ENCODE results near the gene GSC2. TPM values are rescaled to one million over a fixed set of nuclear protein-coding genes. Genes with fewer than 3 reads are reported as not detected.

GSC2 gene
- total RNA-seq, 3 donors from 2014 or later, result not detected

DNA sequence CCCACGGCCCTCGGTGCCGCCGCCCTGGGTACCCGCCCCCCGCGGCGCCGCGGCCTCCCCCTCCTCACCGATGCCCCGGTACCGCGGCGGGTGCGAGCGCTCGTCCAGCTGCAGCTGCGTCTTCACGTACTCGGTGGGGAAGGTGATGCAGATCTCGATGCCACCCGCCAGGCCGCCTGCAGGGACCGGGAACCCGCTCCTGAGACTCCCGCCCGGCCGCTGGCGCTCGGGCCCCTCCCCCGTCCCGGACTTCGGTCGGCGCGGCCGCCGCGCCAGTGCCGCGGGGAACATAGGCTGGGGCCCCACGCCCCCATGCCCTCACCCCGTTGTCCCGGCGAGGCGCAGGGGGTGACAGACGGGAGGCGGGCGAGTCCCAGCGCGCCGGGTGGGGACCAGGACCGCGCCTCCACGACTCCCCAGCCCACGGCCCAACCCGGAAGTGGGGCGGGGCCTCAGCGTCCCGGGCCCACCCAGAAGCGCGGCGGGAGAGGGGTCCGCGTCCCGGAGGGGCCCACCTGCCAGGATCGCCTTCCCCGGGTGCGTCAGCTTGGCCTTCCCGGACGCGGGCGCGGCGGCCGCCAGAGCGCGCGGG lies 28.1 kb upstream of the GSC2 start:
- intact Hi-C loops (cut with DNase I; ENCODE audit: low total_unique reads), result loop anchor here (5.0 kb wide), 1 partner anchor 1271 kb away; no protein-coding TSS in a partner anchor
- H3K27ac ChIP-seq, result peak overlapping the region; percentile 91 to 98
- H3K4me1 ChIP-seq, result peaks cover 7 to 31% of the 10 kb centered on the region in 2 donors
- H3K4me3 ChIP-seq, result peak overlapping the region; percentile 78 to 86 (median 85)
- H3K27me3 ChIP-seq, result no peaks in the 10 kb centered on the region
- no peaks in the 10 kb centered on the region for H3K36me3 ChIP-seq
- TF ChIP-seq POLR2AphosphoS5 (IDR thresholded peaks at IDR 0.05), result peak in 1 of 3 donors; percentile 23
- no peak for TF ChIP-seq POLR2A (IDR thresholded peaks at IDR 0.05)
- DNase-seq (ENCODE audit: low spot score in 2 of 2), result no peak
- no peaks in the 10 kb centered on the region for H3K9me3 ChIP-seq

DNA sequence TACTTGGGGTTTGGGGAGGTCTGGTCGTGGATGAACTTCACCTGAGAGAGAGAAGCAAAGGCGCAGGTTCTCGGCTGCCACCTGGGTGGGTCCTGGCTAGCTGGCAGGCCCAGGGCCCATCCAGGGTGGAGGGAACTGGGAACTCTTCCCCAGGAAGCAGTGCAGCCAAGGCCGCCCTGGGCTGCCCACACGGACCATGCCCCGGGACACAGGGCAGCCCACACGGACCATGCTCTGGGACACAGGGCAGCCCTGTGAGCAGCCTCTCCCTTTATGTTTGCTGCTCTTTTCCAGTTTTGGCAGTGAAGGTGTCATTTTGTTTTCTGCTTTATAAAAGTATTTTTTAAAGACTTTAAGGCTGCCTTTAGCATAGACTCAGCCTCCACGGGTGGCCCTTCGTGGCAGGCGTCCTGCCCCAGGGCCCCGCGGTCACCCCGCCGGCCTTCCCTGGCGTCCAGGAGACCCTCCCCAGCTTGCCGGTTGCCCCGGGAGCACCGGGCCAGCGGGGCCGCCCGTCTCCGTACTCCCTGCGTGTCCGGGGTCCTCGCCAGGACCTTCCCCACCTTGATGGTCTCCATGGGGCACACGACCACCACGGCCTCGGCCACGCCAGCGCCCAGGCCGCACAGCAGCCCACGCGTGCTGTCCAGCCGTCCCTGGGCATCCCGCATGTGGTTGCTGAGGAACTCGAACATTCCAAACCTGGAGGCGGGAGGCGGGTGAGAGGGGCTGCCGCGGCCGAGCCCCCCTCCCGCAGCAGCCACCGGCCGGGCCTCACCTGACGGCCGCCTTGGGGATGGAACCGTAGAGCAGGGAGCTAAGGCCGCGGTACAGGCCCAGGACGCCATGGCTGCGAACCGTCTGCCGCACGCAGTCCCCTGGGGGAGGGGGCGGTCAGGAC lies 27.3 kb upstream of the GSC2 start:
- H3K4me3 ChIP-seq, result peak overlapping the region; percentile 78 to 86 (median 85)
- intact Hi-C loops (cut with DNase I; ENCODE audit: low total_unique reads), result loop anchor here (5.0 kb wide), 1 partner anchor 1270 kb away; no protein-coding TSS in a partner anchor
- no peaks in the 10 kb centered on the region for H3K9me3 ChIP-seq
- H3K27me3 ChIP-seq, result no peaks in the 10 kb centered on the region
- H3K4me1 ChIP-seq, result peaks cover 12 to 38% of the 10 kb centered on the region in 2 donors
- TF ChIP-seq, protein P1, sequence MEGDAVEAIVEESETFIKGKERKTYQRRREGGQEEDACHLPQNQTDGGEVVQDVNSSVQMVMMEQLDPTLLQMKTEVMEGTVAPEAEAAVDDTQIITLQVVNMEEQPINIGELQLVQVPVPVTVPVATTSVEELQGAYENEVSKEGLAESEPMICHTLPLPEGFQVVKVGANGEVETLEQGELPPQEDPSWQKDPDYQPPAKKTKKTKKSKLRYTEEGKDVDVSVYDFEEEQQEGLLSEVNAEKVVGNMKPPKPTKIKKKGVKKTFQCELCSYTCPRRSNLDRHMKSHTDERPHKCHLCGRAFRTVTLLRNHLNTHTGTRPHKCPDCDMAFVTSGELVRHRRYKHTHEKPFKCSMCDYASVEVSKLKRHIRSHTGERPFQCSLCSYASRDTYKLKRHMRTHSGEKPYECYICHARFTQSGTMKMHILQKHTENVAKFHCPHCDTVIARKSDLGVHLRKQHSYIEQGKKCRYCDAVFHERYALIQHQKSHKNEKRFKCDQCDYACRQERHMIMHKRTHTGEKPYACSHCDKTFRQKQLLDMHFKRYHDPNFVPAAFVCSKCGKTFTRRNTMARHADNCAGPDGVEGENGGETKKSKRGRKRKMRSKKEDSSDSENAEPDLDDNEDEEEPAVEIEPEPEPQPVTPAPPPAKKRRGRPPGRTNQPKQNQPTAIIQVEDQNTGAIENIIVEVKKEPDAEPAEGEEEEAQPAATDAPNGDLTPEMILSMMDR (IDR thresholded peaks at IDR 0.05), result no peak
- TF ChIP-seq POLR2A (IDR thresholded peaks at IDR 0.05) (no peak), POLR2AphosphoS5 (IDR thresholded peaks at IDR 0.05) (no peak)
- no peaks in the 10 kb centered on the region for H3K36me3 ChIP-seq
- peak overlapping the region; percentile 91 to 98 for H3K27ac ChIP-seq
- DNase-seq (ENCODE audit: low spot score in 2 of 2), result no peak

DNA sequence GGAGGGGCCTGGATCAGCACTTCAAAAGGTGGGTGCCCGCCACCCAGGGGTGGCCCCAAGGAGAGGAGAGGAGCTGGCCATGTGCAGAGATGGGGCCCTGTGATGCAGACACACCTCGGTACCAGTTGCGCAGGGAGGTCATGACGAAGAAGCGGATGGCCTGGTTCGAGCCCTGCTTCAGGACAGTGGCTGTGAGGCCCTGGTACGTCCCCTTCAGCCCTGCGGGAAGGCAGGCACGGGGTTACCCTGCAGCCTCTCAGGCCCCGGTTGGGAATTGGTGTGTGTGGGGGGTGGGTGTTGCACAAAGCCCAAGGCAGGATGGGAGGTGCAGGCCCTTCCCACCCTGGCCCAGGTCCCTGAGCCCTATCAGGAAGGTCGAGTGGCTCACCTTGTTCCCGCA lies 26.6 kb upstream of the GSC2 start:
- Histone ChIP-seq H3K27ac (no peak overlapping the region), H3K27me3 (no peaks in the 10 kb centered on the region), H3K9me3 (no peaks in the 10 kb centered on the region), H3K36me3 (no peaks in the 10 kb centered on the region), H3K4me3 (peak overlapping the region in 1 of 3 donors; percentile 78), H3K4me1 (peaks cover 12 to 40% of the 10 kb centered on the region in 2 donors)
- TF ChIP-seq POLR2AphosphoS5 (IDR thresholded peaks at IDR 0.05), result no peak
- TF ChIP-seq, protein P1 (IDR thresholded peaks at IDR 0.05), result no peak
- TF ChIP-seq POLR2A (IDR thresholded peaks at IDR 0.05), result no peak
- intact Hi-C loops (cut with DNase I; ENCODE audit: low total_unique reads), result loop anchor here (5.0 kb wide), 1 partner anchor 1269 kb away; no protein-coding TSS in a partner anchor
- DNase-seq (ENCODE audit: low spot score in 2 of 2), result no peak

DNA sequence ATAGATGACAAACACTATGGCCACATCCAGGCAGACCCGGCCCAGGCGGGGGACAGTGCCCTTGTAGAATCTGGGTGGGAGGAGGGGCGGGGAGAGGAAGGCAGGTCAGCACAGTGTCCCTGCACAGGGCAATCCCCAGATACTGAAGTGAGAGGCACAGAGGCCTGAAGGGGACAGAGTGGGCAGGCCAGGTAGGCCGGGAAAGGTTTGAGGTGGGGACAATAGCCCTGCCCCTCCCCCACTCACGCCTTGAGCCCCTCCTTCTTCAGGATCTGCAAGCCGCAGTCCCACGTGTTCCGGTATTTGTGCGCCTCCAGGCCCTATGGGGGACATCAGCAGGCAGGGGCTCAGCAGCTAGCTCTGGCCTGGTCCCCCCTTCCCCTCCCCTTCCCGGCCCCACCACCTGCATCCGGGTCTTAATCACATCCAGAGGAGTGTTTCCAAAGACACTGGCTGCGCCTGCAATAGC lies 26.1 kb upstream of the GSC2 start:
- no peak overlapping the region for H3K4me3 ChIP-seq
- peaks cover 12 to 40% of the 10 kb centered on the region in 2 donors for H3K4me1 ChIP-seq
- no peak for DNase-seq (ENCODE audit: low spot score in 2 of 2)
- no peaks in the 10 kb centered on the region for H3K27me3 ChIP-seq
- peak overlapping the region in 1 of 2 donors; percentile 15 for H3K27ac ChIP-seq
- no peaks in the 10 kb centered on the region for H3K9me3 ChIP-seq
- H3K36me3 ChIP-seq, result no peaks in the 10 kb centered on the region
- no peak for TF ChIP-seq POLR2AphosphoS5 (IDR thresholded peaks at IDR 0.05)
- TF ChIP-seq, protein P1 (IDR thresholded peaks at IDR 0.05), result no peak
- no peak for TF ChIP-seq POLR2A (IDR thresholded peaks at IDR 0.05)
- intact Hi-C loops (cut with DNase I; ENCODE audit: low total_unique reads), result loop anchor here (5.0 kb wide), 1 partner anchor 1269 kb away; no protein-coding TSS in a partner anchor

DNA sequence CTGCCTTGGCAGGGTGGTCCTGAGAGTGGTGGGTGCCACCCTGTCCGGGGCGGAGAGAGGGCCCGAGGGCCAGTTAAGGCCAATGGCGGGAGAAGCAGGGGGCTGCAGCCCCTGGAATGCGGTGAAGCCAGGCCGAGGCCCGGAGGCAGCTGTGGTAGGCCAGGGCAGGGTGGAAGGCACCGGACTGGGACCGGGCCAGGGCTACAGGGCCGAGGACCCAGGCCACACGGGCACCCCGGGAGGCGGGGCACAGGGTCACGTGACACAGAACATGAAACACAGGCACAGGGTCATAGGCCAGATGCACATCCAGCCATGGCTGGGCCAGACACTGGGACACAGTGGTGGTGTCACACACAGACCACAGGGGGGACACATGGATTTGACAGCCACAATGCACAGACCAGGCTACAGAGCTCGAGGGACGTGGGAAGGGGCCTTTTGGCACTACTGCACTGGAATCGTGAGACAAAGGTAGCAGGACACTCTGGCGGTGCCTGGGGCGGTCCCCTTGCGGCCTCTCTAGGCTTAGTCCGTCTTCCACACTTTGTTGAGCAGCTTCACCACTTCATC lies 25.6 kb upstream of the GSC2 start:
- intact Hi-C loops (cut with DNase I; ENCODE audit: low total_unique reads), result loop anchor here (5.0 kb wide), 1 partner anchor 1268 kb away; no protein-coding TSS in a partner anchor
- no peak for DNase-seq (ENCODE audit: low spot score in 2 of 2)
- H3K27me3 ChIP-seq, result no peaks in the 10 kb centered on the region
- TF ChIP-seq POLR2AphosphoS5 (IDR thresholded peaks at IDR 0.05), result no peak
- no peak for TF ChIP-seq POLR2A (IDR thresholded peaks at IDR 0.05)
- no peaks in the 10 kb centered on the region for H3K36me3 ChIP-seq
- H3K27ac ChIP-seq, result peak overlapping the region in 1 of 2 donors; percentile 15
- no peak overlapping the region for H3K4me3 ChIP-seq
- H3K4me1 ChIP-seq, result peaks cover 12 to 40% of the 10 kb centered on the region in 2 donors
- H3K9me3 ChIP-seq, result no peaks in the 10 kb centered on the region
